Mucosa of rectum (tissue), 2 donors: ENCODE measurements around the gene PI4KA.
A peak's percentile ranks its signal among the peaks of the same experiment; 100 is the strongest.
"Not testable (repeated sequence)": the region's sequence is repeated elsewhere in the genome, so short reads cannot be mapped to it uniquely, and the experiment has no call there.

Experiments used
- H3K27ac ChIP-seq, 2 donors: one replicate each; pipeline ENCODE4 v1.7.0; 2013; ENCODE audit warnings: inconsistent platforms in 2 of 2, low read depth in 2 of 2, low read length in 2 of 2
- H3K27me3 ChIP-seq, 2 donors: one replicate each; pipeline ENCODE4 v1.7.0; 2013; ENCODE audit warnings: low read length in 2 of 2; ENCODE audit not compliant: control insufficient read depth in 2 of 2, insufficient read depth in 2 of 2
- H3K36me3 ChIP-seq, 2 donors: one replicate each; pipeline ENCODE4 v1.7.0; 2013; ENCODE audit warnings: low read length in 2 of 2; ENCODE audit not compliant: control insufficient read depth in 2 of 2, insufficient read depth in 2 of 2
- H3K4me1 ChIP-seq, 2 donors: one replicate each; pipeline ENCODE4 v1.7.0; 2013; ENCODE audit warnings: low read length in 2 of 2, mild to moderate bottlenecking in 1 of 2; ENCODE audit not compliant: control insufficient read depth in 2 of 2, insufficient read depth in 2 of 2
- H3K4me3 ChIP-seq, 2 donors: one replicate each; pipeline ENCODE4 v1.7.0; 2013; ENCODE audit warnings: low read length in 2 of 2
- H3K9ac ChIP-seq, 2 donors: one replicate each; pipeline ENCODE4 v1.7.0; 2013; ENCODE audit warnings: low read length in 2 of 2, low read depth in 1 of 2, mild to moderate bottlenecking in 1 of 2
- H3K9me3 ChIP-seq, 2 donors: one replicate each; pipeline ENCODE4 v1.7.0; 2013; ENCODE audit warnings: low read length in 2 of 2; ENCODE audit not compliant: control insufficient read depth in 2 of 2
- donor health status: healthy.
- donor health status: Normal muscosa, but diverticular disease.

The PI4KA gene

GRCh38 chr22:20697481-20698113, 161.0 kb downstream of the PI4KA start:
- not testable (repeated sequence) for H3K4me1 ChIP-seq, H3K9me3 ChIP-seq, H3K27ac ChIP-seq, H3K36me3 ChIP-seq, H3K27me3 ChIP-seq, H3K4me3 ChIP-seq
- peak overlapping the region in 1 of 2 donors; percentile 48 for H3K9ac ChIP-seq

DNA sequence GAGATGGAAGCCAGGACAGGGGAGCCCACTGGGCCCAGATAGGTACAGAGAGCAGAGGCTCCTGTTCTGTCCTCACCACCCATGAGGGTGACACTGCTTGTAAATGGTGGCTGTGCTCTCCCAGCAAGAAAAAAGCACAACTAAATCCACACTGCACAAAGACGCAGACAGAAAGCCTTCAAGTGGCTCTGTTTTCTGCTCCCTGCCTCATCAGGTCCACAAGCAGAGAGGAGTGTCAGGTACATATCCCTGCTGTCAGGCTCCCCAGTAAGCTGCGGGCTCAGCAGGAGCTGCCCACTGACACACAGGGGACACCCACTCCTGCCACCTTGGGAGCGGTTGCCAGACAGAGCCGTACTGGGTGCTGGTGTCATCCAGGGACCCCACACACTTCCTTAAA, 162.6 kb downstream of the PI4KA start:
- H3K4me3 ChIP-seq, H3K36me3 ChIP-seq, H3K9ac ChIP-seq, H3K27ac ChIP-seq, H3K9me3 ChIP-seq, H3K27me3 ChIP-seq, H3K4me1 ChIP-seq: not testable (repeated sequence)

GRCh38 chr22:20695205-20695604, 163.4 kb downstream of the PI4KA start:
- H3K36me3 ChIP-seq, H3K4me3 ChIP-seq, H3K9ac ChIP-seq, H3K27me3 ChIP-seq, H3K27ac ChIP-seq, H3K4me1 ChIP-seq, H3K9me3 ChIP-seq: not testable (repeated sequence)

- not testable (repeated sequence) for H3K9me3 ChIP-seq, H3K27ac ChIP-seq, H3K36me3 ChIP-seq, H3K4me3 ChIP-seq, H3K4me1 ChIP-seq, H3K9ac ChIP-seq, H3K27me3 ChIP-seq
Measured at GRCh38 chr22:20694256-20694655, 164.4 kb downstream of the PI4KA start.

GRCh38 chr22:20692926-20693325, 165.7 kb downstream of the PI4KA start:
- not testable (repeated sequence) for H3K9ac ChIP-seq, H3K9me3 ChIP-seq, H3K4me3 ChIP-seq, H3K27ac ChIP-seq, H3K36me3 ChIP-seq, H3K27me3 ChIP-seq, H3K4me1 ChIP-seq

- not testable (repeated sequence) for H3K4me3 ChIP-seq, H3K9me3 ChIP-seq, H3K36me3 ChIP-seq, H3K27me3 ChIP-seq, H3K27ac ChIP-seq, H3K9ac ChIP-seq, H3K4me1 ChIP-seq
Measured at GRCh38 chr22:20690586-20691317, 167.9 kb downstream of the PI4KA start.

DNA sequence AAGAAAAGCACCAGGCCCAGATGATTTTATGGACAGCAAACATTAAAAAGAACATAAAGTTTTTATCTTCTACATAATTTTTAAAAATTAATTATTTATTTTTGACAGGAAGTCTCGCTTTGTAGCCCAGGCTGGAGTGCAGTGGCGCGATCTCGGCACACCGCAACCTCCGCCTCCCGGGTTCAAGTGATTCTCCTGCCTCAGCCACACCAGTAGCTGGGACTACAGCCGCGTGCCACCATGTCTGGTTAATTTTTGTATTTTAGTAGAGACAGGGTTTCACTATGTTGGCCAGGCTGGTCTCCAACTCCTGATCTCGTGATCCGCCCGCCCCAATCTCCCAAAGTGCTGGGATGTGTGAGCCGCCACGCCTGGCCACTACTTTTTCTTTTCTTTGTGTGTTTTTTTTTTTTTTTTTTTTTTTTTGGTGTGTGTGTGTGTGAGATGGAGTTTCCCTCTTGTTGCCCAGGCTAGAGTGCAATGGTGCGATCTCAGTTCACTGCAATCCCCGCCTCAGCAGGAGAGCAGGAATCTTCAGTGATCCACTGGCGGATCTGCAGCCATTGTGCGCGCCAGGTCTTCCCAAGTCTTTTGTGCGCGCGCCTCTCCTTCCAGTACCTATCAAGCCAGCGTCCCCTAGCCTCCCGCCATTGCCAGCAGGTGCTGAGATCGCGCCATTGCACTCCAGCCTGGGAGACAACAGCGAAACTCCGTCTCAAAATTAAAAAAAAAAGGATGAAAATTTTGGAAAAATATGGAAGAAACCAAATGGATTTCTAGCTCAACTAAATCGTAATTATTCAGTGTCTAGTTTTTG, 171.0 kb downstream of the PI4KA start:
- H3K4me1 ChIP-seq, H3K9ac ChIP-seq, H3K27me3 ChIP-seq, H3K9me3 ChIP-seq, H3K4me3 ChIP-seq, H3K27ac ChIP-seq, H3K36me3 ChIP-seq: not testable (repeated sequence)

GRCh38 chr22:20685764-20686163, 172.8 kb downstream of the PI4KA start:
- not testable (repeated sequence) for H3K36me3 ChIP-seq, H3K9ac ChIP-seq, H3K4me3 ChIP-seq, H3K9me3 ChIP-seq, H3K4me1 ChIP-seq, H3K27me3 ChIP-seq, H3K27ac ChIP-seq

DNA sequence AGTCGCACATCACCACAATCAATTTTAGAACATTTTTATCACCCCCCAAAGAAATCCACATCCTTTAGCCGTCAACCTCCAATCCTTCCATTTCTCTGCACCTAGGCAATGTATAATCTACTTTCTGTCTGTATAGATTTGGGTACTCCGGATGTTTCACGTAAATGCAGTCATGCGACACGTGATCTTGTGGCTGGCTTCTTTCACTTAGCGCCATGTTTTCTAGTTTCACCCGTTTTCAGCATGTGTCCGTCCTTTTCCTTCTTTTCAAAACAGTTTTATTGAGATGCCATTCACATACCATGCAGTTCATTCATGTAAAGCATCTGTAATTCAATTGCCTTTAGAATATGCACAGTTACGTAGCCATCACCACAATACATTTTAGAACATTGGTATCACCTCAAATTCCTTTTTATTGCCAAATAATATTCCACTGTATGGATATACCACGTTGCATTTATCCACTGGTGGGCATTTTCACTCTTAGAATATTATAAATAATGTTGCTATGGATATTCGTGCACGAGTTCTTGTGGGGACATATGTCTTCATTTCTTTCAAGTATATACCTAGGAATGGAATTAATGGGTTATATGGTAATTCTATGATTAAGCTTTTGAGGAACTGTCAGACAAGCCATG, 179.7 kb downstream of the PI4KA start:
- not testable (repeated sequence) for H3K9me3 ChIP-seq, H3K9ac ChIP-seq, H3K27me3 ChIP-seq, H3K4me3 ChIP-seq, H3K27ac ChIP-seq, H3K36me3 ChIP-seq, H3K4me1 ChIP-seq

- Histone ChIP-seq H3K27ac (no peak overlapping the region), H3K36me3 (no peaks in the 10 kb centered on the region), H3K4me1 (no peaks in the 10 kb centered on the region), H3K27me3 (no peaks in the 10 kb centered on the region), H3K9me3 (no peaks in the 10 kb centered on the region), H3K4me3 (no peak overlapping the region), H3K9ac (no peak overlapping the region)
Measured at GRCh38 chr22:20677684-20678242, 180.8 kb downstream of the PI4KA start.
